ENCODE measurements around the gene KCNAB1. TPM values are rescaled to one million over a fixed set of nuclear protein-coding genes. Genes with fewer than 3 reads are reported as not detected.

The KCNAB1 gene
- total RNA-seq, 1 experiment from 2014 or later: 1.0 TPM

DNA sequence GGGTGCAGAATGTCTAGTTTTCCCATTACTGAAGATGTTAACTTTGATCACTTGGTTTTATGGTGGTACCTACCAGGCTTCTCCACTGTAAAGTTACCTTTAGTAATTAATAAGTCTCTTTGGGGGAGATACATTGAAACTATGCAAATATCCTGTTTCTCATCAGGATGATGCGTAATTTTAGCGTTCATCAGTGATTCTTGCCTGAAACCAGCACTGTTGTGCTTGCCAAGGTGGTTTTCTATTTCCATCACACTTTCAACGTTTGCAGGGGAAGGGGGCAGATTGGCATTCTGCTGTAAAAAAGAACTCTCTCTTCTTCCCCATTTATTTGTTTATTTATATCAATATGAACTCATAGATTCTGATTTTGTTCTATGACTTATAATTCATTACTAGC lies 373.5 kb downstream of the KCNAB1 start:
- H3K36me3 Mint-ChIP-seq: peaks cover 16% of the 10 kb centered on the region

More for the DNA sequence above, 373.5 kb downstream of the KCNAB1 start:
- TF ChIP-seq CBFB (CRISPR knock-in tag; IDR thresholded peaks at IDR 0.05; ENCODE audit: low read depth) (no peak), ZNF263 (CRISPR knock-in tag; IDR thresholded peaks at IDR 0.05; ENCODE audit: low read depth) (no peak), FOXP4 (CRISPR knock-in tag; IDR thresholded peaks at IDR 0.05) (no peak), CDX4 (CRISPR knock-in tag; IDR thresholded peaks at IDR 0.05; ENCODE audit: borderline replicate concordance) (no peak), ATF3 (CRISPR knock-in tag; conservative IDR thresholded peaks at IDR 0.05) (no peak), E2F4 (CRISPR knock-in tag; IDR thresholded peaks at IDR 0.05; ENCODE audit: borderline replicate concordance, low read depth) (no peak), ZNF416 (CRISPR knock-in tag; IDR thresholded peaks at IDR 0.05) (no peak), NR3C1 (CRISPR knock-in tag; conservative IDR thresholded peaks at IDR 0.05; ENCODE audit: low read depth) (no peak), CREB1 (CRISPR knock-in tag; IDR thresholded peaks at IDR 0.05) (no peak), MXD4 (CRISPR knock-in tag; IDR thresholded peaks at IDR 0.05; ENCODE audit: borderline replicate concordance) (no peak), HMGA2 (CRISPR knock-in tag; IDR thresholded peaks at IDR 0.05) (no peak), TEAD1 (CRISPR knock-in tag; IDR thresholded peaks at IDR 0.05) (no peak), ZNF425 (CRISPR knock-in tag; conservative IDR thresholded peaks at IDR 0.05) (no peak)
- TF ChIP-seq, protein P1, sequence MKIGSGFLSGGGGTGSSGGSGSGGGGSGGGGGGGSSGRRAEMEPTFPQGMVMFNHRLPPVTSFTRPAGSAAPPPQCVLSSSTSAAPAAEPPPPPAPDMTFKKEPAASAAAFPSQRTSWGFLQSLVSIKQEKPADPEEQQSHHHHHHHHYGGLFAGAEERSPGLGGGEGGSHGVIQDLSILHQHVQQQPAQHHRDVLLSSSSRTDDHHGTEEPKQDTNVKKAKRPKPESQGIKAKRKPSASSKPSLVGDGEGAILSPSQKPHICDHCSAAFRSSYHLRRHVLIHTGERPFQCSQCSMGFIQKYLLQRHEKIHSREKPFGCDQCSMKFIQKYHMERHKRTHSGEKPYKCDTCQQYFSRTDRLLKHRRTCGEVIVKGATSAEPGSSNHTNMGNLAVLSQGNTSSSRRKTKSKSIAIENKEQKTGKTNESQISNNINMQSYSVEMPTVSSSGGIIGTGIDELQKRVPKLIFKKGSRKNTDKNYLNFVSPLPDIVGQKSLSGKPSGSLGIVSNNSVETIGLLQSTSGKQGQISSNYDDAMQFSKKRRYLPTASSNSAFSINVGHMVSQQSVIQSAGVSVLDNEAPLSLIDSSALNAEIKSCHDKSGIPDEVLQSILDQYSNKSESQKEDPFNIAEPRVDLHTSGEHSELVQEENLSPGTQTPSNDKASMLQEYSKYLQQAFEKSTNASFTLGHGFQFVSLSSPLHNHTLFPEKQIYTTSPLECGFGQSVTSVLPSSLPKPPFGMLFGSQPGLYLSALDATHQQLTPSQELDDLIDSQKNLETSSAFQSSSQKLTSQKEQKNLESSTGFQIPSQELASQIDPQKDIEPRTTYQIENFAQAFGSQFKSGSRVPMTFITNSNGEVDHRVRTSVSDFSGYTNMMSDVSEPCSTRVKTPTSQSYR (CRISPR knock-in tag; IDR thresholded peaks at IDR 0.05): no peak
- no peaks in the 10 kb centered on the region for H3K4me1 Mint-ChIP-seq
- CTCF ChIA-PET: interaction anchor here (2.6 to 3.0 kb wide), 2 partner anchors 16 to 19 kb away, joined by 11 to 20 read pairs; no protein-coding TSS in a partner anchor
- H3K9me3 Mint-ChIP-seq: peaks cover 34% of the 10 kb centered on the region
- no peak for DNase-seq (ENCODE audit: low spot score)
- no peak for ATAC-seq
- H3K27ac Mint-ChIP-seq: no peak overlapping the region
- no peaks in the 10 kb centered on the region for H3K27me3 Mint-ChIP-seq (ENCODE audit: low read depth)
- POLR2A ChIA-PET: no interaction called here
- no peak overlapping the region for H3K4me3 Mint-ChIP-seq

Data from WTC11 (cell line).